Hepatocyte (in vitro differentiated cells): ENCODE data around the gene PSMD1.

Experiments
- EZH2 ChIP-seq: fragments of 200-600 bp; sonication (generic); IDR thresholded peaks from 2 replicates; pipeline ENCODE4 v1.6.1; 2016; ENCODE audit warnings: antibody characterized with exemption, mild to moderate bottlenecking, borderline replicate concordance
- TF ChIP-seq, protein P1 (sequence below): fragments of 200-600 bp; sonication (generic); IDR thresholded peaks from 2 replicates; pipeline ENCODE4 v1.5.1; 2016; ENCODE audit warnings: antibody characterized with exemption, mild to moderate bottlenecking; ENCODE audit not compliant: poor library complexity

GRCh38 chr2:231181860-231182512 lies 125.3 kb downstream of the PSMD1 start:
- TF ChIP-seq, protein P1, sequence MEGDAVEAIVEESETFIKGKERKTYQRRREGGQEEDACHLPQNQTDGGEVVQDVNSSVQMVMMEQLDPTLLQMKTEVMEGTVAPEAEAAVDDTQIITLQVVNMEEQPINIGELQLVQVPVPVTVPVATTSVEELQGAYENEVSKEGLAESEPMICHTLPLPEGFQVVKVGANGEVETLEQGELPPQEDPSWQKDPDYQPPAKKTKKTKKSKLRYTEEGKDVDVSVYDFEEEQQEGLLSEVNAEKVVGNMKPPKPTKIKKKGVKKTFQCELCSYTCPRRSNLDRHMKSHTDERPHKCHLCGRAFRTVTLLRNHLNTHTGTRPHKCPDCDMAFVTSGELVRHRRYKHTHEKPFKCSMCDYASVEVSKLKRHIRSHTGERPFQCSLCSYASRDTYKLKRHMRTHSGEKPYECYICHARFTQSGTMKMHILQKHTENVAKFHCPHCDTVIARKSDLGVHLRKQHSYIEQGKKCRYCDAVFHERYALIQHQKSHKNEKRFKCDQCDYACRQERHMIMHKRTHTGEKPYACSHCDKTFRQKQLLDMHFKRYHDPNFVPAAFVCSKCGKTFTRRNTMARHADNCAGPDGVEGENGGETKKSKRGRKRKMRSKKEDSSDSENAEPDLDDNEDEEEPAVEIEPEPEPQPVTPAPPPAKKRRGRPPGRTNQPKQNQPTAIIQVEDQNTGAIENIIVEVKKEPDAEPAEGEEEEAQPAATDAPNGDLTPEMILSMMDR = no peak
- TF ChIP-seq EZH2 = no peak
